A673 (cell line): Measurements from ENCODE around the gene IGFBP4. TPM values are rescaled to one million over a fixed set of nuclear protein-coding genes. Genes with fewer than 3 reads are reported as not detected.

ENCODE experiments used
- BruUV-seq: library from RNA; stranded (reverse); fragments of 400-500 nt; replicated peaks from 2 replicates; lab custom pipeline; 2021; lab: Mats Ljungman, UMichigan
- CTCF ChIA-PET: fragments of 300-600 bp; sonication (Branson Sonifier 250); formaldehyde crosslinking; loops from one replicate; lab custom pipeline; 2022; ENCODE audit warnings: antibody characterized with exemption; lab: Charles Lee
- POLR2A ChIA-PET: fragments of 300-600 bp; sonication (Branson Sonifier 250); formaldehyde crosslinking; loops from one replicate; lab custom pipeline; 2022; ENCODE audit warnings: antibody characterized with exemption; ENCODE audit not compliant: low non-redundant PET; lab: Charles Lee
- DNase-seq: peaks from one replicate; pipeline ENCODE4 v3.0.0-alpha.2; 2015; ENCODE audit warnings: low spot score
- H3K27ac ChIP-seq: fragments of 200-600 bp; sonication (generic); 2 replicates; pipeline ENCODE4 v1.5.1; 2016; ENCODE audit warnings: mixed run types, low read depth, mild to moderate bottlenecking, mixed read lengths, antibody characterized with exemption, low read length; ENCODE audit not compliant: poor library complexity, severe bottlenecking
- H3K27me3 ChIP-seq: fragments of 200-600 bp; sonication (generic); replicated peaks from 2 replicates; pipeline ENCODE4 v1.6.1; 2017; ENCODE audit warnings: mixed run types, low read depth, mild to moderate bottlenecking, mixed read lengths, antibody characterized with exemption, low read length; ENCODE audit not compliant: insufficient read depth, poor library complexity
- H3K36me3 ChIP-seq: fragments of 200-600 bp; sonication (generic); 2 replicates; pipeline ENCODE4 v1.6.1; 2016; ENCODE audit warnings: mixed run types, mild to moderate bottlenecking, mixed read lengths, antibody characterized with exemption, low read length; ENCODE audit not compliant: insufficient read depth, poor library complexity, severe bottlenecking
- H3K4me1 ChIP-seq: fragments of 200-600 bp; sonication (generic); 2 replicates; pipeline ENCODE4 v1.6.1; 2017; ENCODE audit warnings: mixed run types, mild to moderate bottlenecking, mixed read lengths, antibody characterized with exemption, low read length; ENCODE audit not compliant: insufficient read depth, poor library complexity, severe bottlenecking
- H3K4me3 ChIP-seq: fragments of 200-600 bp; sonication (generic); 2 replicates; pipeline ENCODE4 v1.5.1; 2016; ENCODE audit warnings: low read depth, mixed run types, mild to moderate bottlenecking, mixed read lengths, low read length; ENCODE audit not compliant: poor library complexity, severe bottlenecking
- H3K9me3 ChIP-seq: fragments of 200-600 bp; sonication (generic); 2 replicates; pipeline ENCODE4 v1.6.1; 2016; ENCODE audit warnings: mixed run types, low read depth, mild to moderate bottlenecking, mixed read lengths, antibody characterized with exemption, low read length; ENCODE audit not compliant: poor library complexity, severe bottlenecking
- CTCF ChIP-seq: fragments of 300-800, 200-600 bp; sonication (generic); conservative IDR thresholded peaks from 2 replicates; pipeline ENCODE4 v1.5.1; 2017; ENCODE audit warnings: low read depth, mild to moderate bottlenecking, antibody characterized with exemption, low read length, moderate library complexity, mixed read lengths
- EZH2 ChIP-seq: fragments of 200-600 bp; sonication (generic); IDR thresholded peaks from 2 replicates; pipeline ENCODE4 v1.6.1; 2017; ENCODE audit warnings: borderline replicate concordance, low read depth, mild to moderate bottlenecking, mixed read lengths, antibody characterized with exemption, low read length; ENCODE audit not compliant: poor library complexity, severe bottlenecking
- intact Hi-C: fragments of 100-400 bp; cut with micrococcal nuclease; formaldehyde crosslinking; loops from one replicate; pipeline ENCODE4 v1.10.0; 2022; ENCODE audit not compliant: unreplicated experiment
- total RNA-seq: library from RNA; stranded (reverse); gene quantifications from 2 replicates; pipeline ENCODE4 v1.2.3, GENCODE V29; 2021

Gene IGFBP4
- total RNA-seq, 1 experiment from 2014 or later = 4.8 TPM

- intact Hi-C loops = no loop called here
- no peaks in the 10 kb centered on the region for H3K27me3 ChIP-seq
- POLR2A ChIA-PET = no interaction called here
- H3K27ac ChIP-seq = no peak overlapping the region
- CTCF ChIA-PET = no interaction called here
- H3K36me3 ChIP-seq = no peaks in the 10 kb centered on the region
- BruUV-seq = no TSS peak
- peaks cover 5% of the 10 kb centered on the region for H3K4me1 ChIP-seq
- no peaks in the 10 kb centered on the region for H3K9me3 ChIP-seq
- no peak for DNase-seq
- TF ChIP-seq CTCF (no peak), EZH2 (no peak)
- H3K4me3 ChIP-seq = no peak overlapping the region
Measured at GRCh38 chr17:40464392-40464855, 21.2 kb downstream of the IGFBP4 start.

GRCh38 chr17:40466298-40466971, 23.2 kb downstream of the IGFBP4 start:
- H3K36me3 ChIP-seq = no peaks in the 10 kb centered on the region
- ChIA-PET CTCF (no interaction called here), POLR2A (interaction anchor here (0.6 kb wide), 1 partner anchor 15 kb away, joined by 15 read pairs; no protein-coding TSS in a partner anchor)
- H3K9me3 ChIP-seq = no peaks in the 10 kb centered on the region
- TF ChIP-seq CTCF (no peak), EZH2 (no peak)
- H3K4me3 ChIP-seq = no peak overlapping the region
- BruUV-seq = no TSS peak
- DNase-seq = no peak
- intact Hi-C loops = no loop called here
- H3K27me3 ChIP-seq = no peaks in the 10 kb centered on the region
- H3K27ac ChIP-seq = no peak overlapping the region
- no peaks in the 10 kb centered on the region for H3K4me1 ChIP-seq

- POLR2A ChIA-PET = no interaction called here
- no peak overlapping the region for H3K27ac ChIP-seq
- BruUV-seq = no TSS peak
- H3K4me3 ChIP-seq = no peak overlapping the region
- DNase-seq = no peak
- no peaks in the 10 kb centered on the region for H3K4me1 ChIP-seq
- H3K9me3 ChIP-seq = no peaks in the 10 kb centered on the region
- TF ChIP-seq EZH2 (no peak), CTCF (no peak)
- CTCF ChIA-PET = no interaction called here
- no peaks in the 10 kb centered on the region for H3K36me3 ChIP-seq
- H3K27me3 ChIP-seq = no peaks in the 10 kb centered on the region
- intact Hi-C loops = no loop called here
Measured at GRCh38 chr17:40467281-40467867, 24.1 kb downstream of the IGFBP4 start.
